C4-2B (cell line): ENCODE measurements around the gene PTPA.

Experiments
- CTCF ChIP-seq: fragments of 450-650 bp; conservative IDR thresholded peaks from 2 replicates; pipeline ENCODE4 v1.5.1; 2017; ENCODE audit warnings: mild to moderate bottlenecking
- ZFX ChIP-seq: fragments of 450-650 bp; IDR thresholded peaks from 2 replicates; pipeline ENCODE4 v1.6.1; 2017

- no peak for TF ChIP-seq CTCF
- no peak for TF ChIP-seq ZFX
Observed at GRCh38 chr9:129075996-129076639, 35.1 kb upstream of the PTPA start.
